HG03469 (cell line): Measurements from ENCODE around the gene ZNF212.
"Not testable (repeated sequence)": the region's sequence is repeated elsewhere in the genome, so short reads cannot be mapped to it uniquely, and the experiment has no call there.

Experiments used
- ATAC-seq: cut with Tn5 transposase; IDR thresholded peaks from one replicate; pipeline ENCODE4 v1.9.1; 2021; ENCODE audit warnings: mild to moderate bottlenecking, moderate library complexity, moderate number of reproducible peaks; ENCODE audit not compliant: unreplicated experiment

Gene ZNF212

GRCh38 chr7:149218469-149219420 lies 20.7 kb upstream of the ZNF212 start:
- ATAC-seq: no peak

GRCh38 chr7:149220534-149220933 lies 18.9 kb upstream of the ZNF212 start:
- ATAC-seq: no peak

DNA sequence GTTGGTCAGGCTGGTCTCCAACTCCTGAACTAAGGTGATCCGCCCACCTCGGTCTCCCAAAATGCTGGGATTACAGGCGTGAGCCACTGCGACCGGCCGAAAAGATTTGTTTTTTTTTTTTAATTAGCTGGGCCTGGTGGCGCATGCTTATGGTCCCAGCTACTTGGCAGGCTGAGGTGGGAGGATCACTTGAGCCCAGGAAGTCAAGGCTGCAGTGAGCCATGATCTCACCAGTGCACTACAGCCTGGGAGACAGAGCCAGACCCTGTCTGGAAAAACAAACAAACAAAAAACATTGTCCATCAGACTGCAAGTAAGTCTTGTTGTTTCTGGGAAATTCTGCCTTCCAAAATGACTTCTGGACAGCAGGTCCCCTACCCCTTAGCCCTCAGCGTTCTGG lies 16.3 kb upstream of the ZNF212 start:
- ATAC-seq: no peak

DNA sequence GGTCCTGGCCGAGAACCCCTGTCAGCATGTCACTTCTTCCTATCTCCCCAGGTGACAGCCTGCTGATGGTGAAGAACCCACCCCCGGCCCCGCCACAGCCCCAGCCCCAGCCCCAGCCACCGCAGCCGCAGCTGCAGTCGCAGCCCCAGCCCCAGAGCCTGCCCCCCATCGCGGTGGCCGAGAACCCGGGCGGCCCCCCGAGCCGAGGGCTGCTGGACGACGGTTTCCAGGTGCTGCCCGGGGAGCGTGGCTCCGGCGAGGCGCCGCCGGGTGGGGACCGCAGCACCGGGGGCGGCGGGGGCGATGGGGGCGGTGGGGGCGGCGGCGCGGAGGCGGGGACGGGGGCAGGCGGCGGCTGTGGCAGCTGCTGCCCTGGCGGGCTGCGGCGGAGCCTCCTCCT lies 15.7 kb upstream of the ZNF212 start:
- ATAC-seq: no peak

DNA sequence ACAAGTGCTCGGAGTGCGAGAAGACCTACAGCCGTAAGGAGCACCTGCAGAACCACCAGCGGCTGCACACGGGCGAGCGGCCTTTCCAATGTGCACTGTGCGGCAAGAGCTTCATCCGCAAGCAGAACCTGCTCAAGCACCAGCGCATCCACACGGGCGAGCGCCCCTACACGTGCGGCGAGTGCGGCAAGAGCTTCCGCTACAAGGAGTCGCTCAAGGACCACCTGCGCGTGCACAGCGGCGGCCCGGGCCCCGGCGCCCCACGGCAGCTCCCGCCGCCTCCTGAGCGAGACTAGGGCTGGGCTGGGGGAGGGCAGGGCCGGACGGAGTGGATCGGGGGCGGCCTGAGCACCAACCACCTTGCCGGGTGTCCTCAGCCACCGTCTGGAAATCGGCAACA lies 15.1 kb upstream of the ZNF212 start:
- no peak for ATAC-seq

- ATAC-seq: no peak
Measured at GRCh38 chr7:149225106-149225505, 14.3 kb upstream of the ZNF212 start.

- no peak for ATAC-seq
Measured at GRCh38 chr7:149225656-149226055, 13.8 kb upstream of the ZNF212 start.

DNA sequence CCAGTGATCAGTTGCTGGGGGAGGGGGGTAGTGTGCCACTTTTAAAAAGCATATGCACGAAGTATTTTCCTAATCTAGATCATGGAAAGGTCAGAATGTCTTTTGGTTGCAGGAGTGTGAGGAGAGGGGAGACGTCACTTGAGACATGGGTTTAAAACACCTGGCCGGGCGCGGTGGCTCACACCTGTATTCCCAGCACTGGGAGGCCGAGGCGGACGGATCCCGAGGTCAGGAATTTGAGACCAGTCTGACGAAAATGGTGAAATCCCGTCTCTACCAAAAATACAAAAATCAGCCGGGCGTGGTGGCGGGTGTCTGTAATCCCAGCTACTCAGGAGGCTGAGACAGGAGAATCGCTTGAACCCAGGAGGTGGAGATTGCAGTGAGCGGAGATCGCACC lies 13.1 kb upstream of the ZNF212 start:
- ATAC-seq: not testable (repeated sequence)

GRCh38 chr7:149226840-149227494 lies 12.5 kb upstream of the ZNF212 start:
- ATAC-seq: no peak

- ATAC-seq: no peak
Measured at GRCh38 chr7:149228831-149229471, 10.5 kb upstream of the ZNF212 start.

DNA sequence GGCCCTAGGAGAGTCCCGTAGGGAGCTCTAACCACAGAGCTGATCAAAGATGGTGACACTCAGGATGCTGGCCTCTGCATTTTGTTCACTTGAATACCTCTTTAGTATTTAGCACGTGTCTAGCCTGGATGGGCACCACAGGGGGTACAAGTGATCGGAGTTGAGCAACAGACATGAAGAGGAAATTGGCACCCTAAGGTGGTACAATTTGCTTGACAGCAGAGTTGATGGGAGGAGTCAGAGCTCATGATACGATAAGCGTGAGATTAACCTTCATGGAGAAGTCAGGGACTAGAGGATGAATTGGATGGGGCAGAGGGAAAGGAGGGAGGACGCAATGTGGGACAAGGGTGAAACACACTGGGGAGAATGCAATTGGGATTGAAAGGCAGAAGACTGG lies 9.9 kb upstream of the ZNF212 start:
- no peak for ATAC-seq

GRCh38 chr7:149232362-149232761 lies 7.1 kb upstream of the ZNF212 start:
- ATAC-seq: no peak

- not testable (repeated sequence) for ATAC-seq
Measured at GRCh38 chr7:149233655-149234204, 5.7 kb upstream of the ZNF212 start.

DNA sequence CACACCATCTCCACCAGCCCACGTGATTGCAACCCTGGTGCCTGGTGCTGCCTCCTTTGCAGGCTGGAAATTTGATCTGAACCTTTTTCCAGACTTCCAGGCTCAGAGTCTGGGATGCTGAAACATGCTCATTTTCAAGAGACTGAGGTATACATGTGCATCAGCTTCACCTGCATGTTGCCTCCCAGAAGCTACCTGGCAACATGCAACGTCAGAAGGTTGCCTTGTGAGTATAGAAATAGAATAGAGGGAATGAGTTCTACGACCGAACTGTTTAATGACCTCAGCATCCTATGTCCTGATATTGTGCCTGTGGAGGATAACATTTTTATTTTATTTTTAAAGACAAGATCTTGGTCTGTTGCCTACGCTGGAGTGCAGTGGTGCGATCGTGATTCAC lies 1.9 kb upstream of the ZNF212 start:
- ATAC-seq: no peak

DNA sequence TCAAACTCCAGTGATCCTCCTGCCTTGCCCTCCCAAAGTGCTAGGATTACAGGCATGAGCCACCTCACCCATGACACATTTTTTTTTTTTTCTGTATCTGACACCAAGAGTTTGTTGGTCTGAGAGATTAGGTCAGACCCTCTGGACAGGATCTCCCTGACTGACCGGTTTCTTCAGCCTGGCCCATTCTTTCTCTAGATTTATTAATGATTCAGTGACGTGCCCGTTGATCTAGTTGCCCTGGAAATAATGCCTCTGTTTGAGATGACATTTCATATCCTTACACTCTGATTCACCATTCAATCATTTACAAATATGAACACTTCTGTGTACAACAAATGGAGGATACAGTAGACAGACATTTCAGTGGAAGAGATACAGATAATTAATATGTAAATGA lies 1.4 kb upstream of the ZNF212 start:
- ATAC-seq: no peak

- ATAC-seq: no peak
Measured at GRCh38 chr7:149240637-149241036, 1.2 kb downstream of the ZNF212 start.

DNA sequence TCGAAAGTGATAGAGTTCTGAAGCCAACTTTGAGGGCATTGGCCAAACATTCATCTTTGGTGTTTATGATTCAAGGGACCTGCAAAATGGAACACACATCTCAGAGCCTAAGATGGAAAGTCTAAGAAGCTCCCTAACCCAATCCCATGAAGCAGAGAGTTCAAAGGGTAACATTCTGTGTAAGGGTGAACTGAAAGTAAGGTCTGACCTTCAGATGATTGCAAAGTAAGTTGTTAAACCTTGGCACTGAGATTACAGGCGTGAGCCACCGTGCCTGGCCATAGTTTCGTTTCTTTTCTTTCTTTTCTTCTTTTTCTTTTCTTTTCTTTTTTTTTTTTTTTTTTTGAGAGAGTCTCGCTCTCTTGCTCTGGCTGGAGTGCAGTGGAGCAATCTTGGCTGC lies 2.2 kb downstream of the ZNF212 start:
- ATAC-seq: no peak

DNA sequence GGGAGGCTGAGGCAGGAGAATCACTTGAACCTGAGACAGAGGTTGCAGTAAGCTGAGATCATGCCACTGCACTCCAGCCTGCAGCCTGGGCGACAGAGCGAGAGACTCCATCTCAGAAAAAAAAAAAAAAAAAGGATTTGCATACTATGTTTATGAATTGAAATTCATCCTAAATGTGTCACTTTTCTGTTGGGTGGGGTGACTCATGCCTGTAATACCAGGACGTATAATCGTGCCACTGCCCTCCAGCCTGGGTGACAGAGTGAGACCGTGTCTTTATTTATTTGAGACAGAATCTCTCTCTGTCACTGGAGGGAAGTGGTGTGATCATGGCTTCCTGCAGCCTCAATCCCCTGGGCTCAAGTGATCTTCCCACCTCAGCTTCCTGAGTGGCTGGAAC lies 5.8 kb downstream of the ZNF212 start:
- no peak for ATAC-seq

- no peak for ATAC-seq
Measured at GRCh38 chr7:149245744-149246143, 6.3 kb downstream of the ZNF212 start.

DNA sequence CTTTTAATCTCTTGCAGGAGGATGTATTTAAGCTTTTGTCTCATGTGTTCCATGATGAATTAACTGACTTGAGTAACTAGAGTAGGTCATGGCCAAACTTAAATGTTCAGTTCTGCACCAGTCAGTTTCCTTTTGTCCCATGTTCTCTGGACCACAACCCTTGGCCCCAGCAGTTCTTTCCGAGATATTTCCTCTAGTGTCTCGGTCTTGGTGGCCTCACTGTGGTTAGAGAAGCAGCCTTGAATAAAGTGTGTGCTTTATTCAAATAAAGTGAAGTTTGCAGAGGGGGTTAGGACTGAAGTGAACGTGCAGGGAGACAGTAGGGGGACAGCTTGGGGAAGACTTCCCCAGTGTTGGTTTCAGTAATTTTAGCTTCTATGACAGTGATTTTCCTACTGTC lies 9.3 kb downstream of the ZNF212 start:
- ATAC-seq: no peak

DNA sequence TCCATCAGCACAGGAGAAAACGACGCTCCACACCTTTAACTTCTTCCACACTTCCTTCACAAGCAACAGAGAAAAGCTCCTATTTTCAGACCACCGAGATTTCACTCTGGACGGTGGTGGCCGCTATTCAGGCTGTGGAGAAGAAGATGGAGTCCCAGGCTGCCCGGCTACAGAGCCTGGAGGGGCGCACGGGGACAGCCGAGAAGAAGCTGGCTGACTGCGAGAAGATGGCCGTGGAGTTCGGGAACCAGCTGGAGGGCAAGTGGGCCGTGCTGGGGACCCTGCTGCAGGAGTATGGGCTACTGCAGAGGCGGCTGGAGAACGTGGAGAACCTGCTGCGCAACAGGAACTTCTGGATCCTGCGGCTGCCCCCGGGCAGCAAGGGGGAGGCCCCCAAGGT lies 10.7 kb downstream of the ZNF212 start:
- not testable (repeated sequence) for ATAC-seq
